HCT116 (cell line): ENCODE measurements around the gene TAS2R14. TPM values are rescaled to one million over a fixed set of nuclear protein-coding genes. Genes with fewer than 3 reads are reported as not detected.

Experiments used
- ATAC-seq: fragments of 200-7000 bp; cut with Tn5 transposase; 2 replicates; pipeline ENCODE4 v1.9.1; 2020; ENCODE audit warnings: mild to moderate bottlenecking, moderate library complexity
- BruUV-seq: library from RNA; stranded (reverse); fragments of 400-500 nt; replicated peaks from 2 replicates; lab custom pipeline; 2021; lab: Mats Ljungman, UMichigan
- CTCF ChIA-PET: fragments of 300-600 bp; sonication (Branson Sonifier 250); formaldehyde crosslinking; loops from one replicate; lab custom pipeline; 2021; ENCODE audit warnings: antibody characterized with exemption; lab: Charles Lee
- POLR2A ChIA-PET: fragments of 300-600, 350-600 bp; sonication (Branson Sonifier 250); formaldehyde crosslinking; loops from one replicate; lab custom pipeline; 2021; ENCODE audit warnings: antibody characterized with exemption; lab: Charles Lee
- RAD21 ChIA-PET, 2 experiments: fragments of 300-600 bp; sonication (Branson Sonifier 250); formaldehyde crosslinking; loops; one replicate each; lab custom pipeline; 2023; ENCODE audit warnings: low total read pairs in 2 of 2; ENCODE audit not compliant: uncharacterized antibody in 2 of 2, unreplicated experiment in 2 of 2, low non-redundant PET in 1 of 2; lab: Charles Lee
- DNase-seq: peaks from one replicate; pipeline ENCODE4 v3.0.0-alpha.2; 2010; ENCODE audit warnings: low read depth, low spot score
- H2AFZ ChIP-seq: fragments of 200-600 bp; shearing (Covaris generic), sonication (generic); 2 replicates; pipeline ENCODE4 v1.6.1; 2017; ENCODE audit warnings: low read depth, mixed run types, mixed read lengths, antibody characterized with exemption, low read length; ENCODE audit not compliant: poor library complexity, severe bottlenecking
- H3K27ac ChIP-seq: 2 replicates; pipeline ENCODE4 v1.5.1; 2012; ENCODE audit warnings: low read depth, low read length
- H3K27me3 ChIP-seq: fragments of 200-600 bp; sonication (generic); 2 replicates; pipeline ENCODE4 v1.6.1; 2016; ENCODE audit warnings: mixed run types, low read length, mixed read lengths; ENCODE audit not compliant: insufficient read depth
- H3K36me3 ChIP-seq, 2 experiments: fragments of 200-500 bp in 1 of 2; fragments of 200-600 bp in 1 of 2; sonication (Bioruptor generic) in 1 of 2; sonication (generic) in 1 of 2; 2 replicates each; pipeline versions ENCODE4 v1.5.1 to v1.6.1; 2014 to 2016; ENCODE audit warnings: low read length in 2 of 2, inconsistent platforms in 1 of 2, mixed read lengths in 1 of 2, mixed run types in 1 of 2; ENCODE audit not compliant: insufficient read depth in 2 of 2, control insufficient read depth in 1 of 2
- H3K4me1 ChIP-seq, 2 experiments: fragments of 200-600 bp in 1 of 2; sonication (generic) in 1 of 2; 2 replicates each; pipeline versions ENCODE4 v1.5.1 to v1.6.1; 2012 to 2017; ENCODE audit warnings: low read length in 2 of 2, inconsistent platforms in 1 of 2, mild to moderate bottlenecking in 1 of 2, mixed read lengths in 1 of 2, mixed run types in 1 of 2, moderate library complexity in 1 of 2; ENCODE audit not compliant: insufficient read depth in 2 of 2, control insufficient read depth in 1 of 2
- H3K4me2 ChIP-seq: fragments of 200-600 bp; sonication (generic); 2 replicates; pipeline ENCODE4 v1.6.1; 2017; ENCODE audit warnings: mixed run types, low read length, mixed read lengths
- H3K4me3 ChIP-seq, 2 experiments: fragments of 200-600 bp in 1 of 2; sonication (generic) in 1 of 2; replicated peaks in 1 of 2; 2 replicates each; pipeline ENCODE4 v1.5.1; 2011 to 2016; ENCODE audit warnings: low read length in 2 of 2, control low read depth in 1 of 2, low read depth in 1 of 2, mild to moderate bottlenecking in 1 of 2, mixed read lengths in 1 of 2, mixed run types in 1 of 2
- H3K79me2 ChIP-seq: fragments of 200-600 bp; sonication (generic); 2 replicates; pipeline ENCODE4 v1.6.1; 2017; ENCODE audit warnings: mild to moderate bottlenecking, mixed run types, low read length, moderate library complexity, mixed read lengths; ENCODE audit not compliant: insufficient read depth
- H3K9ac ChIP-seq: fragments of 200-600 bp; sonication (generic); 2 replicates; pipeline ENCODE4 v1.6.1; 2016; ENCODE audit warnings: low read length, mixed read lengths
- H3K9me2 ChIP-seq: fragments of 200-600 bp; sonication (generic), shearing (Covaris generic); 2 replicates; pipeline ENCODE4 v1.6.1; 2017; ENCODE audit warnings: mixed run types, mild to moderate bottlenecking, moderate library complexity; ENCODE audit not compliant: insufficient read depth
- H3K9me3 ChIP-seq, 2 experiments: fragments of 200-500 bp in 1 of 2; fragments of 200-600 bp in 1 of 2; sonication (Bioruptor generic) in 1 of 2; sonication (generic) in 1 of 2; 2 replicates each; pipeline ENCODE4 v1.6.1; 2014 to 2017; ENCODE audit warnings: low read length in 2 of 2, mixed read lengths in 2 of 2, inconsistent platforms in 1 of 2, low read depth in 1 of 2, mild to moderate bottlenecking in 1 of 2, mixed run types in 1 of 2, moderate library complexity in 1 of 2; ENCODE audit not compliant: control insufficient read depth in 1 of 2, insufficient read depth in 1 of 2
- H4K20me1 ChIP-seq: fragments of 200-600 bp; sonication (generic), shearing (Covaris generic); 2 replicates; pipeline ENCODE4 v1.6.1; 2017; ENCODE audit warnings: mixed run types, mild to moderate bottlenecking, moderate library complexity; ENCODE audit not compliant: insufficient read depth
- EGR1 ChIP-seq: IDR thresholded peaks from 2 replicates; pipeline ENCODE4 v1.6.1; 2012; ENCODE audit warnings: low read depth
- EZH2 ChIP-seq: fragments of 200-600 bp; sonication (generic); IDR thresholded peaks from 2 replicates; pipeline ENCODE4 v1.6.1; 2017; ENCODE audit warnings: antibody characterized with exemption, mixed run types
- FOSL1 ChIP-seq: IDR thresholded peaks from 2 replicates; pipeline ENCODE4 v1.6.1; 2012; ENCODE audit warnings: low read depth
- JUND ChIP-seq: IDR thresholded peaks from 2 replicates; pipeline ENCODE4 v1.6.1; 2012
- POLR2A ChIP-seq: IDR thresholded peaks from 2 replicates; pipeline ENCODE4 v1.7.0; 2011; ENCODE audit warnings: borderline replicate concordance; ENCODE audit not compliant: insufficient read depth, insufficient read length; ENCODE audit errors: extremely low read depth
- RAD21 ChIP-seq: IDR thresholded peaks from 2 replicates; pipeline ENCODE4 v1.6.1; 2012; ENCODE audit warnings: low read depth, mild to moderate bottlenecking
- REST ChIP-seq: IDR thresholded peaks from 2 replicates; pipeline ENCODE4 v1.6.1; 2012; ENCODE audit warnings: low read depth
- YY1 ChIP-seq: IDR thresholded peaks from 2 replicates; pipeline ENCODE4 v1.6.1; 2011; ENCODE audit warnings: low read length, low read depth, moderate library complexity, mild to moderate bottlenecking; ENCODE audit not compliant: insufficient replicate concordance; ENCODE audit errors: extremely low read depth
- ZBTB33 ChIP-seq: IDR thresholded peaks from 2 replicates; pipeline ENCODE4 v1.6.1; 2011; ENCODE audit warnings: mild to moderate bottlenecking, low read length, moderate library complexity; ENCODE audit not compliant: insufficient replicate concordance; ENCODE audit errors: extremely low read depth
- ZFX ChIP-seq: fragments of 450-650 bp; IDR thresholded peaks from 2 replicates; pipeline ENCODE4 v1.6.1; 2017
- intact Hi-C: fragments of 100-400 bp; cut with micrococcal nuclease; formaldehyde crosslinking; loops from 2 replicates; pipeline ENCODE4 v1.10.0; 2022
- total RNA-seq: library from RNA; stranded (reverse); gene quantifications from one replicate; pipeline ENCODE4 v1.2.1, GENCODE V29; 2021; ENCODE audit not compliant: unreplicated experiment

Gene TAS2R14
- total RNA-seq, 1 experiment from 2014 or later: 1.9 TPM

- ChIA-PET RAD21 (interaction anchor here in 1 of 2 experiments (0.6 kb wide), 1 partner anchor 86 kb away, joined by 3 read pairs; no protein-coding TSS in a partner anchor), CTCF (no interaction called here), POLR2A (no interaction called here)
- no peak overlapping the region for H3K4me2 ChIP-seq
- ATAC-seq (no peak), DNase-seq (no peak)
- H3K27me3 ChIP-seq: no peaks in the 10 kb centered on the region
- H3K4me3 ChIP-seq: no peak overlapping the region
- H3K9me2 ChIP-seq: no peaks in the 10 kb centered on the region; the same call in 1 of the 2 replicates
- H3K4me1 ChIP-seq: no peaks in the 10 kb centered on the region
- no peak overlapping the region for H3K9ac ChIP-seq
- TF ChIP-seq REST (no peak), ZBTB33 (no peak), YY1 (no peak), ZFX (no peak), EZH2 (no peak), RAD21 (no peak), POLR2A (no peak), EGR1 (no peak), JUND (no peak), FOSL1 (no peak)
- H3K27ac ChIP-seq: no peak overlapping the region
- H4K20me1 ChIP-seq: no peaks in the 10 kb centered on the region
- H3K79me2 ChIP-seq: peaks cover 30% of the 10 kb centered on the region
- H2AFZ ChIP-seq: no peak overlapping the region
- H3K9me3 ChIP-seq: peaks cover 0 to 5% of the 10 kb centered on the region in 2 experiments; a peak in 1 of 4 replicates
- intact Hi-C loops: no loop called here
- H3K36me3 ChIP-seq: no peaks in the 10 kb centered on the region
- BruUV-seq: no TSS peak
Measured at GRCh38 chr12:10956085-10956484, 17.0 kb upstream of the TAS2R14 start.
